ENCODE results near the gene NIPAL4.

GRCh38 chr5:157450024-157450423 lies 10.0 kb upstream of the NIPAL4 start:
- TF ChIP-seq CTCF (IDR thresholded peaks at IDR 0.05; ENCODE audit: borderline replicate concordance, extremely low read depth, low read length, poor library complexity, severe bottlenecking) = no peak
- TF ChIP-seq EZH2 (IDR thresholded peaks at IDR 0.05; ENCODE audit: borderline replicate concordance, low read depth, low read length, severe bottlenecking) = no peak

All from DND-41 (cell line).